Tibial nerve (tissue), 4 donors: ENCODE results near the gene GHRL. TPM values are rescaled to one million over a fixed set of nuclear protein-coding genes. Genes with fewer than 3 reads are reported as not detected.

Experiments used
- DNase-seq, 2 donors: peaks; one replicate each; pipeline ENCODE4 v3.0.0-alpha.2; 2019; ENCODE audit warnings: low spot score in 2 of 2
- H3K27ac ChIP-seq, 4 donors: fragments of 200-600 bp; sonication (generic) in 3 of 4; one replicate each; pipeline ENCODE4 v1.5.1; 2017 to 2019; ENCODE audit warnings: mild to moderate bottlenecking in 1 of 4
- H3K27me3 ChIP-seq, 2 donors: fragments of 200-600 bp; sonication (generic) in 1 of 2; one replicate each; pipeline versions ENCODE4 v1.5.1 to v1.6.0; 2017 to 2019
- H3K36me3 ChIP-seq, 3 donors: fragments of 200-600 bp; sonication (generic); one replicate each; pipeline ENCODE4 v1.5.1; 2018 to 2019
- H3K4me1 ChIP-seq, 4 donors: fragments of 200-600 bp; sonication (generic) in 3 of 4; one replicate each; pipeline ENCODE4 v1.5.1; 2017 to 2019
- H3K4me3 ChIP-seq, 4 donors: fragments of 200-600 bp; sonication (generic) in 3 of 4; one replicate each; pipeline ENCODE4 v1.5.1; 2017 to 2019; ENCODE audit warnings: mild to moderate bottlenecking in 1 of 4, moderate library complexity in 1 of 4
- H3K9me3 ChIP-seq, 4 donors: fragments of 200-600 bp; sonication (generic) in 3 of 4; one replicate each; pipeline ENCODE4 v1.5.1; 2017 to 2019
- EP300 ChIP-seq, 2 donors: sonication (generic); formaldehyde crosslinking; IDR thresholded peaks; one replicate each; pipeline ENCODE4 v1.6.1; 2017; ENCODE audit warnings: antibody characterized with exemption in 2 of 2, mild to moderate bottlenecking in 1 of 2
- POLR2A ChIP-seq, 2 donors: fragments of 450-650 bp; IDR thresholded peaks; one replicate each; pipeline ENCODE4 v1.6.1; 2017; ENCODE audit warnings: antibody characterized with exemption in 2 of 2, mild to moderate bottlenecking in 2 of 2, moderate library complexity in 2 of 2
- WGBS, 2 donors: methylation state at CpG; one replicate each; pipeline ENCODE4 v1.1.5; 2018; 5-methylcytosine and 5-hydroxymethylcytosine counted together
- total RNA-seq, 4 donors: library from RNA; depleted of rRNA; stranded (reverse); fragments of >200 nt; gene quantifications; one replicate each; pipeline ENCODE4 v1.1.0, GENCODE V29; 2016
- TF ChIP-seq, protein P1 (sequence below), 5 experiments: fragments of 200-600 bp in 3 of 5; fragments of 450-650 bp in 2 of 5; sonication (generic) in 3 of 5; IDR thresholded peaks; one replicate each; pipeline ENCODE4 v1.5.1; 2016 to 2019; ENCODE audit warnings: antibody characterized with exemption in 5 of 5, mild to moderate bottlenecking in 3 of 5, moderate library complexity in 2 of 5

GHRL gene
- total RNA-seq, 4 donors from 2014 or later = 0.60 to 3.7 (median 2.9) TPM; not detected in 1

DNA sequence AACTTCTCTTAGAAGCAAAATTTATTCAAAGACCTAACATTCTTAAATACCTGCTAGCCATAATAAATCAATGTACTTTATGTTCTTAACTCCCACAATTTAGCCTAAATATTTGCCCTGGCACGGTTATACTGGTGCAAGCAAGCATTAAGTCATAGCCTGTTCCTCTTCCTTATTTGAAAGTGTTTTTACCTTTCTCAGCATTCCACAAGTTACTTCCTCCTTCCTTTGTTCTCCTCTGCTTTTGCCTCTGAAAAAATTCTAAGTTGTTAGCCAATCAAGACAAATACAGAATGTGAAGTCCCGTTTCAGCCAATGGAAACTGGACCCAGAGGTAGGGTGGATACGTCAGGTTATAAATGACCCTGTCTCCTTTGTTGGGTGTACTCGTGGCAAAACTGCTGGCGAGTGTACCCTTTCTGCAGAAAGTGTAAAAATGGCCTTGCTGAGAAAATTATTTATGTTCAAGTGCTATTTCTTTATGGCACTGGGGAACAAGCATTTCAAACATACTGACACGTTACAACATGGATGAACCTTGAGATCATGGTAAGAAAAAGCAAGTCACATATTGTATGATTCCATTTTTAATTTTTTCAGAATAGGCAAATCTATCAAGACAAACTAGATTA lies 47.5 kb downstream of the GHRL start:
- WGBS, 2 donors = 89 to 94% methylated on average over 6 of the region's 6 CpGs
- H3K4me3 ChIP-seq = no peak overlapping the region
- no peak overlapping the region for H3K27ac ChIP-seq
- peaks cover 0 to 20% (median 14%) of the 10 kb centered on the region in 4 donors for H3K4me1 ChIP-seq
- TF ChIP-seq, protein P1, sequence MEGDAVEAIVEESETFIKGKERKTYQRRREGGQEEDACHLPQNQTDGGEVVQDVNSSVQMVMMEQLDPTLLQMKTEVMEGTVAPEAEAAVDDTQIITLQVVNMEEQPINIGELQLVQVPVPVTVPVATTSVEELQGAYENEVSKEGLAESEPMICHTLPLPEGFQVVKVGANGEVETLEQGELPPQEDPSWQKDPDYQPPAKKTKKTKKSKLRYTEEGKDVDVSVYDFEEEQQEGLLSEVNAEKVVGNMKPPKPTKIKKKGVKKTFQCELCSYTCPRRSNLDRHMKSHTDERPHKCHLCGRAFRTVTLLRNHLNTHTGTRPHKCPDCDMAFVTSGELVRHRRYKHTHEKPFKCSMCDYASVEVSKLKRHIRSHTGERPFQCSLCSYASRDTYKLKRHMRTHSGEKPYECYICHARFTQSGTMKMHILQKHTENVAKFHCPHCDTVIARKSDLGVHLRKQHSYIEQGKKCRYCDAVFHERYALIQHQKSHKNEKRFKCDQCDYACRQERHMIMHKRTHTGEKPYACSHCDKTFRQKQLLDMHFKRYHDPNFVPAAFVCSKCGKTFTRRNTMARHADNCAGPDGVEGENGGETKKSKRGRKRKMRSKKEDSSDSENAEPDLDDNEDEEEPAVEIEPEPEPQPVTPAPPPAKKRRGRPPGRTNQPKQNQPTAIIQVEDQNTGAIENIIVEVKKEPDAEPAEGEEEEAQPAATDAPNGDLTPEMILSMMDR (IDR thresholded peaks at IDR 0.05) = no peak
- TF ChIP-seq POLR2A (IDR thresholded peaks at IDR 0.05) (no peak), EP300 (IDR thresholded peaks at IDR 0.05) (no peak)
- peaks cover 0 to 23% (median 0%) of the 10 kb centered on the region in 3 donors for H3K36me3 ChIP-seq
- no peaks in the 10 kb centered on the region for H3K27me3 ChIP-seq
- no peak for DNase-seq
- H3K9me3 ChIP-seq = peaks cover 0 to 20% (median 0%) of the 10 kb centered on the region in 4 donors

DNA sequence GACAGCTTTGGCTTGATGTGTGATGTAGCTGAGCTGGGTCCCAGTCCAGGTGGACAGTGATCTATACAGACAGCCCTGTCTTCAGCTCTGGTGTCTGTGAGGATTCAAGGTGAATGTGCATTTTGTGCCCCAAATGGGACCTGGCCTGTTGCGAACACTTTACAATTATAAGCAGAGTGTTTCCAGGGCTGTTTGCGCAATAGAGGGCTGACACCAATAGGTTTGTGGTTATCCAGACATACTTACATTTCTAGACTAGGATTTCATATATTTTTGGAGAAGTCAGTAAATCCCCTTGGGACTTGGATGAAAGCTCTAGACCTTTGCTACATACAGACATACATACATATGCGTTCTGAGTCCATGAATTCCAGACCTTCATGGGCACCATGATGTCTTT lies 48.7 kb downstream of the GHRL start:
- no peak for DNase-seq
- TF ChIP-seq, protein P1 (IDR thresholded peaks at IDR 0.05) = no peak
- TF ChIP-seq EP300 (IDR thresholded peaks at IDR 0.05) = no peak
- no peak for TF ChIP-seq POLR2A (IDR thresholded peaks at IDR 0.05)
- WGBS, 2 donors = 64 to 89% methylated on average over 3 of the region's 3 CpGs
- peaks cover 0 to 8% (median 4%) of the 10 kb centered on the region in 4 donors for H3K4me1 ChIP-seq
- no peak overlapping the region for H3K27ac ChIP-seq
- peaks cover 0 to 20% (median 0%) of the 10 kb centered on the region in 4 donors for H3K9me3 ChIP-seq
- H3K4me3 ChIP-seq = no peak overlapping the region
- no peaks in the 10 kb centered on the region for H3K27me3 ChIP-seq
- H3K36me3 ChIP-seq = peaks cover 0 to 30% (median 1%) of the 10 kb centered on the region in 3 donors

DNA sequence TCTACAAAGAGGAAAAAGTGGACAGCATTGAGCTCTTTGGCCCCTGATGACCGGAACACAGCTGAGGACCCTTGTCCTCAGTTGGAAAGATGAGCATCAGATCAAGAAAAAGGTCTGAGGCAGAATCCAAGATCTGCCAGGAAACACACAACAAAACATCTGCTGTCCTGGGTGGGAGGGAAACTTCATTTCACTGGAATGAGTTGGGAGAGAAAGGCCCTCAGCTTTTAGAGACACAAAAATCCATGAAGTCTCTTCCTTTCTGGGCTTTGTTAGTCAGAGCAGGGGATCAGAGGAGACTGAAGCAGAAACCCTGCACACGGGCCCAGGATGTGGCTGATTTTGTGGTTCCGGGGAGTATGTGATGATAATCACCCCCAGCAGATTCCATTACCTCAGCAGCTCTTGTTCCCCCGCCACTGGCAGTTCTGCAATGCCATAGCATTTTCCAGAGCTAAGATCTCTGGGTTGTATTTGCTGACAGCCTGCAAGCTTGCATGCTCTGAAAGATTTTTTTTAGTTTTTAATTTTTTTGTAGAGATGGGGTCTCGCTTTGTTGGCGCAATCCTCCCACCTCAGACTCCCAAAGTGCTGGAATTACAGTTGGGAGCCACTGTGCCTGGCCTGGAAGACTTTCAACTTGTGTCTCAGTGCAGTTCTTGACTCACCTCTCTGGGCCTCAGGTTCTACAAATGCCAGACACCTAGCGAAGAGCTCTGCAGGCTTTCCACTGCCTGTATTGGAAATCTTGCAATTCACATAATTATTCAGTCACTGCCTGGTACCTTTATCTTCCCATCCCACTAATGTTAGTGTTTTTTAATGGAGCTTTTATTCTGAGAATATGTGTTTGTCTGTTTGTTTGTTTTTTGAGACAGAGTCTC lies 50.3 kb downstream of the GHRL start:
- Histone ChIP-seq H3K27ac (peak overlapping the region in 3 of 4 donors; percentile 15 to 29 (median 26)), H3K9me3 (peaks cover 0 to 20% (median 0%) of the 10 kb centered on the region in 4 donors), H3K27me3 (no peaks in the 10 kb centered on the region), H3K36me3 (peaks cover 0 to 40% (median 4%) of the 10 kb centered on the region in 3 donors), H3K4me3 (no peak overlapping the region), H3K4me1 (peaks cover 0 to under 1% (median under 1%) of the 10 kb centered on the region in 4 donors)
- 74 to 83% methylated on average over 7 of the region's 7 CpGs for WGBS, 2 donors
- TF ChIP-seq, protein P1 (IDR thresholded peaks at IDR 0.05) = no peak
- no peak for TF ChIP-seq POLR2A (IDR thresholded peaks at IDR 0.05)
- TF ChIP-seq EP300 (IDR thresholded peaks at IDR 0.05) = no peak
- DNase-seq = no peak

DNA sequence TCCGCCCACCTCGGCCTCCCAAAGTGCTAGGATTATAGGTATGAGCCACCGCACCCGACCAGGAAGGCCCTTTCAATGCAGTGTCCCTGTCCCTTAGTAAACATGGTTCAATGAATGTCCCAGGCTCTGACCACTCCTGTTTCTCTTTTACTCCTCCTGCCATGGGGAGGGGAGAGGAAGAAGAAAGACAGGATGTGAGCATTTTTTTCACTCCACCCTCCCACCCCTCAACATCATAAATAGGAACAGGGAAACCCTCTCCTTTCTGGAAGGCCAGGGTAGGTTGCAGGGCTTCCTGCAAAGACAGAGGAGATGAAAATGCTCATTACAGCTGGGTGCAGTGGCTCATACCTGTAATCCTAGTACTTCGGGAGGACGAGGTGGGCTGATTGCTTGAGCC lies 51.9 kb downstream of the GHRL start:
- 77 to 85% methylated on average over 6 of the region's 6 CpGs for WGBS, 2 donors
- Histone ChIP-seq H3K4me3 (no peak overlapping the region), H3K36me3 (peaks cover 0 to 53% (median 4%) of the 10 kb centered on the region in 3 donors), H3K27ac (no peak overlapping the region), H3K4me1 (no peaks in the 10 kb centered on the region), H3K27me3 (no peaks in the 10 kb centered on the region), H3K9me3 (peaks cover 0 to 17% (median 0%) of the 10 kb centered on the region in 4 donors)
- DNase-seq = no peak
- no peak for TF ChIP-seq POLR2A (IDR thresholded peaks at IDR 0.05)
- TF ChIP-seq EP300 (IDR thresholded peaks at IDR 0.05) = peak in 1 of 2 donors; percentile 7

DNA sequence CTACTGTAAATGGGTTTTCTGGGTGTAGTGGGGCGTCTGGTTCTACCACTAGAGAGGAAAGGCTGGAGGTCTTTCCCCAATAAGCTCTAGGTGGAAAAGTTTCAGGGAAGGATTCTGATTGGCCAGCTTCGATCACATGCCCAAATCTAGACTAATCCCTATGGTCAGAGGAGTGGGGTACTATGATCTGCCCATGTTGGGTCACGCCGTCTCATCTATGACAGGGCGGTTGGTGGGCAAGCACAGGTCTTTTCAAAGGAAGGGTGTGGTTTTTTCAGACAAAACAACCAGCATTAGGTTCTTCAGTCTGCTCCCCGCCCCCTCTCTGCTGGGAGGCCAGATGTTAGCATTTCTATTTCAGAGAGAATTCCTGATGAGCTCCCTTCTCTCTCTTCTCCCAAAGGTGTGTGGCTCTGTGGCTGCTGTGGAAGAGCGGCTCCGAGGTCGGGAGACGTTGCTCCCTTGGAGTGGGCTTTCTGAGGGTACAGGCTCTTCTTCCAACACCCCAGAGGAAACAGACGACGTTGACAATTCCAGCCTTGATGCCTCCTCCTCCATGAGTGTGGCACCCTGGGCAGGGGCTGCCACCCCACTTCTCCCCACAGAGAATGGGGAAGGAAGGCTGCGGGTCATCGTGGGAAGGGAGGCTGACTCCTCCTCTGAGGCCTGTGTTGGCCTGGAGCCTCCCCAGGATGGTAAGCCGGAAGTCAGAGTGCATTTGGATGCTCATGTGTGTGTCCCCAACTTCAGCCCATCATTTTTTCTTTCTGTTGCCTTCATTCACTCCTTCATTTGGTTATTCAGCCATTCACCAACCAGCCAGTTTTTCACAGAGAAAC lies 54.2 kb downstream of the GHRL start:
- H3K27me3 ChIP-seq = no peaks in the 10 kb centered on the region
- H3K9me3 ChIP-seq = no peaks in the 10 kb centered on the region
- 81 to 86% methylated on average over 15 of the region's 15 CpGs for WGBS, 2 donors
- TF ChIP-seq EP300 (IDR thresholded peaks at IDR 0.05) (no peak), POLR2A (IDR thresholded peaks at IDR 0.05) (no peak)
- TF ChIP-seq, protein P1 (IDR thresholded peaks at IDR 0.05) = no peak
- no peak overlapping the region for H3K4me3 ChIP-seq
- peaks cover 0 to 67% (median 4%) of the 10 kb centered on the region in 3 donors for H3K36me3 ChIP-seq
- H3K4me1 ChIP-seq = no peaks in the 10 kb centered on the region
- no peak overlapping the region for H3K27ac ChIP-seq
- DNase-seq = no peak
